Hepatocyte (in vitro differentiated cells): ENCODE results near the gene LEUTX.

Experiments used
- CTCF ChIP-seq: fragments of 200-600 bp; sonication (generic); IDR thresholded peaks from 2 replicates; pipeline ENCODE4 v1.5.1; 2016; ENCODE audit warnings: antibody characterized with exemption, mild to moderate bottlenecking; ENCODE audit not compliant: poor library complexity
- EZH2 ChIP-seq: fragments of 200-600 bp; sonication (generic); IDR thresholded peaks from 2 replicates; pipeline ENCODE4 v1.6.1; 2016; ENCODE audit warnings: antibody characterized with exemption, mild to moderate bottlenecking, borderline replicate concordance
- EZH2phosphoT487 ChIP-seq: fragments of 200-600 bp; sonication (generic); IDR thresholded peaks from one replicate; pipeline ENCODE4 v1.6.1; 2018; ENCODE audit warnings: antibody characterized with exemption, mild to moderate bottlenecking, low read depth, moderate library complexity; ENCODE audit not compliant: unreplicated experiment, severe bottlenecking

- TF ChIP-seq CTCF (no peak), EZH2 (no peak), EZH2phosphoT487 (no peak)
These were observed 19.0 kb upstream of the LEUTX start for GRCh38 chr19:39759457-39760184.
